K562 (cell line): ENCODE results near the gene SLC4A2. TPM values are rescaled to one million over a fixed set of nuclear protein-coding genes. Genes with fewer than 3 reads are reported as not detected.

ENCODE experiments used
- EP400 ChIP-seq: fragments of 450-650 bp; IDR thresholded peaks from 2 replicates; pipeline ENCODE4 v1.6.1; 2017; ENCODE audit warnings: antibody characterized with exemption, mild to moderate bottlenecking, moderate library complexity
- MAZ ChIP-seq, 2 experiments: fragments of 450-650 bp in 1 of 2; sonication (generic) in 1 of 2; formaldehyde crosslinking; IDR thresholded peaks in 1 of 2; conservative IDR thresholded peaks in 1 of 2; 2 replicates each; pipeline versions ENCODE4 v1.4.0 to v1.5.0; 2020; ENCODE audit warnings: mild to moderate bottlenecking in 1 of 2, missing genetic modification reagents in 1 of 2
- polyA plus RNA-seq, 8 experiments: library from polyadenylated mRNA; depleted of rRNA in 4 of 8; stranded (reverse) in 5 of 8; unstranded in 3 of 8; fragments of >200 nt; fragmentation: Nextera tagmentation in 2 of 8; fragmentation: Illumina TruSeq in 1 of 8; extraction: Ambion mirVana in 2 of 8; extraction: Trizol in 1 of 8; gene quantifications; 2 replicates each; pipeline versions ENCODE4 v1.2.1 to v1.2.3, GENCODE V29; 2011 to 2014; ENCODE audit warnings: inconsistent platforms in 1 of 8, missing spikeins in 1 of 8
- total RNA-seq, 7 experiments: library from RNA; depleted of rRNA in 6 of 7; stranded (reverse); fragments of >200 nt in 6 of 7; fragmentation: Illumina TruSeq in 2 of 7; extraction: Trizol in 2 of 7; gene quantifications; 2 replicates each; pipeline versions ENCODE4 v1.2.1 to v1.2.3, GENCODE V29; 2011 to 2021; ENCODE audit warnings: low replicate concordance in 1 of 7
- TF ChIP-seq, protein P1 (sequence below): fragments of 450-650 bp; IDR thresholded peaks from 2 replicates; pipeline ENCODE4 v1.6.1; 2016; ENCODE audit warnings: mild to moderate bottlenecking, moderate library complexity
- TF ChIP-seq, protein P2 (sequence below): sonication (generic); formaldehyde crosslinking; IDR thresholded peaks from 2 replicates; pipeline ENCODE4 v1.8.0; 2022; ENCODE audit warnings: mild to moderate bottlenecking, missing genetic modification reagents

SLC4A2 gene
- total and polyA plus RNA-seq, 9 of the 15 experiments (the other 6 are each of a cell fraction or from before 2014, with no cell fraction given) = 11.4 to 375 (median 130) TPM

DNA sequence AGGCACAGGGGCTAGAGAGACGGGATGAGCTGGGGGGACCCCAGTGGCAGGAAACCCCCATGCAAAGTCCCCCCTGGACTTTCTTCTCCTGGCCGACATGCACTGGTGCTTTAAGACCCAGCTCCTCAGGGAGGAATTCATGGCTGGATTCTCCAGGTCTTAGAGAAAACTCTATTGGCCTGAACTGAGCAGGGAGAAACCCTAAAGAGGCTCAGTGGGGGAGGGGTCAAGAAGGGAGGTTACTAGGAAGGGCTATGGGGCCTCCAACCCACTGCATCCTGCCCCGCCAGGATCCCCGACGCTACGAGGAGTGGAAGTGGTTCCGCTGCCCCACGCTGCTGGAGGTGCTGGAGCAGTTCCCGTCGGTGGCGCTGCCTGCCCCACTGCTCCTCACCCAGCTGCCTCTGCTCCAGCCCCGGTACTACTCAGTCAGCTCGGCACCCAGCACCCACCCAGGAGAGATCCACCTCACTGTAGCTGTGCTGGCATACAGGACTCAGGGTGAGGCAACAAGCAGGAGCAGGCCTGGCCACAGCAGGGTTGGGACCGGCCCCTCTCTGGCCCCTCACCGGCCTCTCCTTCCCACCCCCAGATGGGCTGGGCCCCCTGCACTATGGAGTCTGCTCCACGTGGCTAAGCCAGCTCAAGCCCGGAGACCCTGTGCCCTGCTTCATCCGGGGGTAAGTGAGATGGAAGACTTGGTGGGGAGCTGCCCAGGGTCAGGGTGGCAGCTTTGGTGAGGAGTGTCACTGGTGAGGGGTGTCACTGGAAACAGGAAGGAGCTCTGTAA, 48.9 kb upstream of the SLC4A2 start (continued):
- TF ChIP-seq, protein P1, sequence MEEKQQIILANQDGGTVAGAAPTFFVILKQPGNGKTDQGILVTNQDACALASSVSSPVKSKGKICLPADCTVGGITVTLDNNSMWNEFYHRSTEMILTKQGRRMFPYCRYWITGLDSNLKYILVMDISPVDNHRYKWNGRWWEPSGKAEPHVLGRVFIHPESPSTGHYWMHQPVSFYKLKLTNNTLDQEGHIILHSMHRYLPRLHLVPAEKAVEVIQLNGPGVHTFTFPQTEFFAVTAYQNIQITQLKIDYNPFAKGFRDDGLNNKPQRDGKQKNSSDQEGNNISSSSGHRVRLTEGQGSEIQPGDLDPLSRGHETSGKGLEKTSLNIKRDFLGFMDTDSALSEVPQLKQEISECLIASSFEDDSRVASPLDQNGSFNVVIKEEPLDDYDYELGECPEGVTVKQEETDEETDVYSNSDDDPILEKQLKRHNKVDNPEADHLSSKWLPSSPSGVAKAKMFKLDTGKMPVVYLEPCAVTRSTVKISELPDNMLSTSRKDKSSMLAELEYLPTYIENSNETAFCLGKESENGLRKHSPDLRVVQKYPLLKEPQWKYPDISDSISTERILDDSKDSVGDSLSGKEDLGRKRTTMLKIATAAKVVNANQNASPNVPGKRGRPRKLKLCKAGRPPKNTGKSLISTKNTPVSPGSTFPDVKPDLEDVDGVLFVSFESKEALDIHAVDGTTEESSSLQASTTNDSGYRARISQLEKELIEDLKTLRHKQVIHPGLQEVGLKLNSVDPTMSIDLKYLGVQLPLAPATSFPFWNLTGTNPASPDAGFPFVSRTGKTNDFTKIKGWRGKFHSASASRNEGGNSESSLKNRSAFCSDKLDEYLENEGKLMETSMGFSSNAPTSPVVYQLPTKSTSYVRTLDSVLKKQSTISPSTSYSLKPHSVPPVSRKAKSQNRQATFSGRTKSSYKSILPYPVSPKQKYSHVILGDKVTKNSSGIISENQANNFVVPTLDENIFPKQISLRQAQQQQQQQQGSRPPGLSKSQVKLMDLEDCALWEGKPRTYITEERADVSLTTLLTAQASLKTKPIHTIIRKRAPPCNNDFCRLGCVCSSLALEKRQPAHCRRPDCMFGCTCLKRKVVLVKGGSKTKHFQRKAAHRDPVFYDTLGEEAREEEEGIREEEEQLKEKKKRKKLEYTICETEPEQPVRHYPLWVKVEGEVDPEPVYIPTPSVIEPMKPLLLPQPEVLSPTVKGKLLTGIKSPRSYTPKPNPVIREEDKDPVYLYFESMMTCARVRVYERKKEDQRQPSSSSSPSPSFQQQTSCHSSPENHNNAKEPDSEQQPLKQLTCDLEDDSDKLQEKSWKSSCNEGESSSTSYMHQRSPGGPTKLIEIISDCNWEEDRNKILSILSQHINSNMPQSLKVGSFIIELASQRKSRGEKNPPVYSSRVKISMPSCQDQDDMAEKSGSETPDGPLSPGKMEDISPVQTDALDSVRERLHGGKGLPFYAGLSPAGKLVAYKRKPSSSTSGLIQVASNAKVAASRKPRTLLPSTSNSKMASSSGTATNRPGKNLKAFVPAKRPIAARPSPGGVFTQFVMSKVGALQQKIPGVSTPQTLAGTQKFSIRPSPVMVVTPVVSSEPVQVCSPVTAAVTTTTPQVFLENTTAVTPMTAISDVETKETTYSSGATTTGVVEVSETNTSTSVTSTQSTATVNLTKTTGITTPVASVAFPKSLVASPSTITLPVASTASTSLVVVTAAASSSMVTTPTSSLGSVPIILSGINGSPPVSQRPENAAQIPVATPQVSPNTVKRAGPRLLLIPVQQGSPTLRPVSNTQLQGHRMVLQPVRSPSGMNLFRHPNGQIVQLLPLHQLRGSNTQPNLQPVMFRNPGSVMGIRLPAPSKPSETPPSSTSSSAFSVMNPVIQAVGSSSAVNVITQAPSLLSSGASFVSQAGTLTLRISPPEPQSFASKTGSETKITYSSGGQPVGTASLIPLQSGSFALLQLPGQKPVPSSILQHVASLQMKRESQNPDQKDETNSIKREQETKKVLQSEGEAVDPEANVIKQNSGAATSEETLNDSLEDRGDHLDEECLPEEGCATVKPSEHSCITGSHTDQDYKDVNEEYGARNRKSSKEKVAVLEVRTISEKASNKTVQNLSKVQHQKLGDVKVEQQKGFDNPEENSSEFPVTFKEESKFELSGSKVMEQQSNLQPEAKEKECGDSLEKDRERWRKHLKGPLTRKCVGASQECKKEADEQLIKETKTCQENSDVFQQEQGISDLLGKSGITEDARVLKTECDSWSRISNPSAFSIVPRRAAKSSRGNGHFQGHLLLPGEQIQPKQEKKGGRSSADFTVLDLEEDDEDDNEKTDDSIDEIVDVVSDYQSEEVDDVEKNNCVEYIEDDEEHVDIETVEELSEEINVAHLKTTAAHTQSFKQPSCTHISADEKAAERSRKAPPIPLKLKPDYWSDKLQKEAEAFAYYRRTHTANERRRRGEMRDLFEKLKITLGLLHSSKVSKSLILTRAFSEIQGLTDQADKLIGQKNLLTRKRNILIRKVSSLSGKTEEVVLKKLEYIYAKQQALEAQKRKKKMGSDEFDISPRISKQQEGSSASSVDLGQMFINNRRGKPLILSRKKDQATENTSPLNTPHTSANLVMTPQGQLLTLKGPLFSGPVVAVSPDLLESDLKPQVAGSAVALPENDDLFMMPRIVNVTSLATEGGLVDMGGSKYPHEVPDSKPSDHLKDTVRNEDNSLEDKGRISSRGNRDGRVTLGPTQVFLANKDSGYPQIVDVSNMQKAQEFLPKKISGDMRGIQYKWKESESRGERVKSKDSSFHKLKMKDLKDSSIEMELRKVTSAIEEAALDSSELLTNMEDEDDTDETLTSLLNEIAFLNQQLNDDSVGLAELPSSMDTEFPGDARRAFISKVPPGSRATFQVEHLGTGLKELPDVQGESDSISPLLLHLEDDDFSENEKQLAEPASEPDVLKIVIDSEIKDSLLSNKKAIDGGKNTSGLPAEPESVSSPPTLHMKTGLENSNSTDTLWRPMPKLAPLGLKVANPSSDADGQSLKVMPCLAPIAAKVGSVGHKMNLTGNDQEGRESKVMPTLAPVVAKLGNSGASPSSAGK = peak; percentile 78
- TF ChIP-seq, protein P2, sequence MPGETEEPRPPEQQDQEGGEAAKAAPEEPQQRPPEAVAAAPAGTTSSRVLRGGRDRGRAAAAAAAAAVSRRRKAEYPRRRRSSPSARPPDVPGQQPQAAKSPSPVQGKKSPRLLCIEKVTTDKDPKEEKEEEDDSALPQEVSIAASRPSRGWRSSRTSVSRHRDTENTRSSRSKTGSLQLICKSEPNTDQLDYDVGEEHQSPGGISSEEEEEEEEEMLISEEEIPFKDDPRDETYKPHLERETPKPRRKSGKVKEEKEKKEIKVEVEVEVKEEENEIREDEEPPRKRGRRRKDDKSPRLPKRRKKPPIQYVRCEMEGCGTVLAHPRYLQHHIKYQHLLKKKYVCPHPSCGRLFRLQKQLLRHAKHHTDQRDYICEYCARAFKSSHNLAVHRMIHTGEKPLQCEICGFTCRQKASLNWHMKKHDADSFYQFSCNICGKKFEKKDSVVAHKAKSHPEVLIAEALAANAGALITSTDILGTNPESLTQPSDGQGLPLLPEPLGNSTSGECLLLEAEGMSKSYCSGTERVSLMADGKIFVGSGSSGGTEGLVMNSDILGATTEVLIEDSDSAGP (CRISPR knock-in tag) = peak; percentile 95
- TF ChIP-seq EP400 (peak; percentile 84), MAZ (CRISPR knock-in tag; conservative IDR thresholded peaks at IDR 0.05 in 1 of 2, IDR thresholded peaks at IDR 0.05 in 1 of 2) (peak; percentile 58 to 72)
